Measurements from ENCODE around the gene EVI5.

The EVI5 gene

DNA sequence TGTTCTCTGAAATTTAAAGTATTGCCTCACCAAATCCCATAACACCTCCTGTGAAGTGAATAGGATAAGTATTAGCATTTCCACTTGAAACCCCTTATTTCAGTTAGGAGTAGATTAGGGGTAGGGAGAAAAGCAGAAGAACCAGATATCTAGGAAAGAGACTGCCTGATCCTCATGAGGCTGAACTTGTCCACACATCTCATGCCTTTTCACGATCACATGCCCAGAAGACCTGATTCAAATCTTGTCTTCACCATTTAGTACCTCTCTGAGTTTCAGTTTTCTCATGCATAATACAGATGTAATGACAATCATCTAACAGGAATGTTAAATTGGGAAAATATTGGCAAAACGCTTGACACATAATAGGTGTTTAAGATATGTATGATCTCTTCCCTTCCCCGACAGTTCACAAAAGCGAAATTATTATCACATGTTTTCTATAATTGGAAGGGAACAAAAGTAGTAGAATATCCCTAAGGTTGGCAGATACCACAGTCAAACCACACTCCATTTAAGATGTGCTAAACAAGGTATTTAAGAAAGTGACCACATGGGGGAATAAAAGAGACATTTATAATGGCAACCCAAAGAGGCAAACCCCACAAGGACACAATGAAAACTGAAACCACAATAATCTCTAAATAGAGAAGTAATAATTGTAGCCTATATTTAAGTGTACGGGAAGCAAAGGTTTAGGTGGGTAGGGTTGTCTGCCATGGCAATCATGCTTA, 323.4 kb downstream of the EVI5 start:
- no peaks in the 10 kb centered on the region for H3K9me3 Mint-ChIP-seq
- H3K27me3 Mint-ChIP-seq = no peaks in the 10 kb centered on the region
- peaks cover 60% of the 10 kb centered on the region for H3K4me1 Mint-ChIP-seq (ENCODE audit: low read depth)
- peaks cover 13% of the 10 kb centered on the region for H3K36me3 Mint-ChIP-seq (ENCODE audit: low read depth)
- H3K4me3 Mint-ChIP-seq = no peak overlapping the region
- no peak overlapping the region for H3K27ac Mint-ChIP-seq
- no peak for DNase-seq

DNA sequence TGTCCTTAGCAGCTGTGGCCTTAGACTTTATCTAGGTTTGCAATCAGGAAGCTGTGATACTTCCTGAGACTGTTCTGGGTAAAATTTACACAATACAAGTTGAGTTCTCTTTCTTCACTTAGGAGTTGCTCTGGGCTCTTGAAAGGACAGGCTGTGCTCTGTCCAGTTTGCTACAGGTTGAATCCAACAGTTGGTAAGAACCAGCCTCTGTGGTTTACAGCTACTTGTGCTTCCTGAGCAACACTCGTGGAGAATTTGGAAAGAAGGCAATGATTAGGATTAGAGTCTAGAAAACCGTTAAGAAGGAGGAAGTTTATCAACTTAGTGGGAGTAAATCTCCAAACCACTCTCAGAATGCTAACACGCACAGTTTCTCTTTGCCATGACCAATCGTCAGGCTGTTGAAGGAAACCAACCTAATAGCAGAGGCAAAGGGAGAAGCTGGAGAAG, 325.0 kb downstream of the EVI5 start:
- DNase-seq = no peak
- H3K27me3 Mint-ChIP-seq = no peaks in the 10 kb centered on the region
- no peak overlapping the region for H3K4me3 Mint-ChIP-seq
- peaks cover 46% of the 10 kb centered on the region for H3K4me1 Mint-ChIP-seq (ENCODE audit: low read depth)
- H3K9me3 Mint-ChIP-seq = no peaks in the 10 kb centered on the region
- peaks cover 2% of the 10 kb centered on the region for H3K36me3 Mint-ChIP-seq (ENCODE audit: low read depth)
- no peak overlapping the region for H3K27ac Mint-ChIP-seq
